ENCODE measurements around the gene CHST2.

CHST2 gene

DNA sequence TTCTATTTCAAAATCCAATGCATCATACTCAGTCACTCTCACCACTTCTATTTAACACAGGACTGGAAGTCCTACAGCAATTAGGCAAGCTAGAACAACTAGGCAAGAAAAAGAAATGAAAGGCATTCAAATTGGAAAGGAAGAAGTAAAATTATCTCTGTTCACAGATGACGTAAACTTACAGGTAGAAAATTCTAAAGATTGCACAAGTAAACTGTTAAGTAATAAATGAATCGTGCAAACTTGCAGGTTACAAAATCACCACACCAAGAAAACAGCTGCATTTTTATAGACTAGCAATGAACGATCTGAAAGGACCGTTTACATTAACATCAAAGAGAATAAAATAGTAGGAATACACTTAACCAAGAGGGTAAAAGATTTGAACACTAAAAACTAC lies 36.2 kb downstream of the CHST2 start:
- no peak overlapping the region for H3K4me3 ChIP-seq (ENCODE audit: low read depth, low read length)
- TF ChIP-seq, protein P1, sequence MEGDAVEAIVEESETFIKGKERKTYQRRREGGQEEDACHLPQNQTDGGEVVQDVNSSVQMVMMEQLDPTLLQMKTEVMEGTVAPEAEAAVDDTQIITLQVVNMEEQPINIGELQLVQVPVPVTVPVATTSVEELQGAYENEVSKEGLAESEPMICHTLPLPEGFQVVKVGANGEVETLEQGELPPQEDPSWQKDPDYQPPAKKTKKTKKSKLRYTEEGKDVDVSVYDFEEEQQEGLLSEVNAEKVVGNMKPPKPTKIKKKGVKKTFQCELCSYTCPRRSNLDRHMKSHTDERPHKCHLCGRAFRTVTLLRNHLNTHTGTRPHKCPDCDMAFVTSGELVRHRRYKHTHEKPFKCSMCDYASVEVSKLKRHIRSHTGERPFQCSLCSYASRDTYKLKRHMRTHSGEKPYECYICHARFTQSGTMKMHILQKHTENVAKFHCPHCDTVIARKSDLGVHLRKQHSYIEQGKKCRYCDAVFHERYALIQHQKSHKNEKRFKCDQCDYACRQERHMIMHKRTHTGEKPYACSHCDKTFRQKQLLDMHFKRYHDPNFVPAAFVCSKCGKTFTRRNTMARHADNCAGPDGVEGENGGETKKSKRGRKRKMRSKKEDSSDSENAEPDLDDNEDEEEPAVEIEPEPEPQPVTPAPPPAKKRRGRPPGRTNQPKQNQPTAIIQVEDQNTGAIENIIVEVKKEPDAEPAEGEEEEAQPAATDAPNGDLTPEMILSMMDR (IDR thresholded peaks at IDR 0.05; ENCODE audit: insufficient read depth, low read depth, low read length, missing control alignments): no peak
- no peak for DNase-seq (ENCODE audit: low read depth)

DNA sequence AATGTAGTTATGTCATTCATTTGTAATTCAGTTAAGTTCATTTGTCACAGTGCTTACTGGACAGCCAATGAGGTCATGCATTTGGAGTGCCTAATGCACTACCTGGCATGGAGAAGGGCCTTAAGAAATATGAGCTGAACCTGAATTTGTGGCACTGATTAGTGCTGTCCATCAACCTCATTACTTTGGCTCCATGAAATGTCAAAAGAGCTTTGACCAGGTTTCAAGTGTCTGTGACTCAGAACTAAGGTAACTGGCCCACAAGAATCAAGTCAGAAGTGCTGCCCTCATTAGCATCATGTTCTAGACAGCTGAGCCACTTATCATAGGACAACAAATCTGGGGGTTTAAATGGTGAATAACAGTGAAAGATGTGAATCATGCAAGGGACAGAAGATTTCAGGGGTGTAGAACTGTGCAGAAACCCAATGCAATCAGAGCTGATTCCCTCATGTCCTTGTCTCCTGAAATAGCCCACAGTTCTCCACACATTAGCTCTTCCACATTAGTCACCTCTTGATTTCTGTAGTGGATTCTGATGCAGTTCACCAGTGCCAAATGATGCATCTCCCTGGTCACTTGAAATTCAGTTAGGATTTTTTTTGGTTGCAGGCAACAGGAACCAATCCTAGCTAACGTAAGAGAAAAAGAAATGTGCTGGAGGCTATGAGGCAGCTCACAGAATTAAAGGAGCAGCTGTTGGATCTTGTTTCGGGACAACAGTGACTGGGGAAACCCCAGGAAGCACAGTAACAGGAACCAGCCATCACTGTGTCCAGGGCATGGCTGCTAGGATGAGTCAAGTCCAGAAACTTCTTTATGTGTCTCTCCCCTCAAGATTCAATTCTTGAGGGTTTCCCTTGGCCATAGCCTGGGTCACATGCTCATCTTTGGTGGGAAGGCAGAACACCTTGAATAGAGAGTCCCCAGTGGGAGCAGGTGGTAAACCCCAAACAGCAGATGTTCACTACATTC lies 38.7 kb downstream of the CHST2 start:
- DNase-seq (ENCODE audit: low read depth): peak; percentile 87
- no peak overlapping the region for H3K4me3 ChIP-seq (ENCODE audit: low read depth, low read length)
- TF ChIP-seq, protein P1 (IDR thresholded peaks at IDR 0.05; ENCODE audit: insufficient read depth, low read depth, low read length, missing control alignments): no peak

DNA sequence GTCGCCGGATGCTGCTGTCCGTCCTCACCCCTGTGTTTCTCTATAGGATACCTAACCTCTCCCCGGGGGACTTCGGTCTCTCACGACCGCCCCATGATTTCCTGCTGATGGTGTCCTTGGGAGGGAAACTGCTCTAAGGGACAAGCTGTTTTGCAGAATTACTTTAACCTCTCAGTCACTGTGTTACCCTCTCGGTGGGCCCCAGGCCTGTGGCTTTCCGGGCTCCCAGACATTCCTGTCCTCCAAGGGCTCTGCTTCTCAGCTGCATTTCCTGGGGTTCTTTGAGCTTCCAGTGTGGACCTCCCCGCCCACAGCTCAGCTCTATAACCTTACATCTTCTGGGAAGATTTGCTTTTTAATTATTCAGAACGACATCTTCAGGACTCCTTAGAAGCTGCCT lies 40.9 kb downstream of the CHST2 start:
- no peak overlapping the region for H3K4me3 ChIP-seq (ENCODE audit: low read depth, low read length)
- no peak for DNase-seq (ENCODE audit: low read depth)
- TF ChIP-seq, protein P1 (IDR thresholded peaks at IDR 0.05; ENCODE audit: insufficient read depth, low read depth, low read length, missing control alignments): no peak

DNA sequence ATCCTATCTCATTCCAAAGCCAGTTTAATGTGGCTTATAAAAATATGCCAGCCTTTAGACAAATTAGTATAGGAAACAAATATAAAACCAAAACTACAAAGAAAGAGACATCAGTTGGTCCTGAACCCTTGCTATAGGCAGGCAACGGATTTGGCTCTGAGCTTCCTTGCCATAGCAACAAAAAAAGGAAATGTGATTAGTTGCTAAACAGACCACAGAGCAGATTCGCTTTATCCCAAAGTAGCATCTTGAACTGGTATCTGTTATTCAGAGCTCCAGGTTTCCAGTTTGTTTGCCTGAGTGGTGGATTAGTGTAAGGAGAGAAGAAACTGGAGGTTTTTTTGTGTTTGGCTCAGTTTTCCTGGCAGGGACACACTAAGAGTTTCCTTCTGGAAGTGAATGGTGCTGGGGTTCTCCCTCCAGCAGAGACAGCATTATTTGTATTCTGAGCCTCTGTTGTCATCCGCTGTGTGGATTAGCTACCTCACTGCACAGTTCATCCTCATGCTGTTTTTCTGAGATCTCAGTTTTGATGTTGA lies 44.1 kb downstream of the CHST2 start:
- no peak for DNase-seq (ENCODE audit: low read depth)
- TF ChIP-seq, protein P1 (IDR thresholded peaks at IDR 0.05; ENCODE audit: insufficient read depth, low read depth, low read length, missing control alignments): no peak
- H3K4me3 ChIP-seq (ENCODE audit: low read depth, low read length): no peak overlapping the region

DNA sequence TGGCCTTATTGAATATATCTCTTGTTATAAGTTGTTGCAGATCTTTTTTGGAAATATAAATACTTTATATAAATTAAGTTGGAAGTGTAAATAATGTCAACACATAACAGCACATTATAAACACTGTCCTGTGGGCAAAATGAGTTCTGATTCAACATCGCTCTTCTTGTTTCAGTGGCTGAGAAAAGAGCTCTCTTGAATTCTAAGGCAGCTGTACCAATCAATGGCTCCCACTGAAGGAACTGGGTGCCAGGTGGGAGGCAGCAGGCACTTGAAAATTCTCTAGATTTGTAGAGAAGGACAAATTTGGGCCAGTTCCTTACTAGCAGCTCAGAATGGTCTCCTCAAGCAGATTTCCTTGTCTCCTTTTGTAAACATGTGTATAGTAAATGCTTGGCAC lies 45.6 kb downstream of the CHST2 start:
- TF ChIP-seq, protein P1 (IDR thresholded peaks at IDR 0.05; ENCODE audit: insufficient read depth, low read depth, low read length, missing control alignments): no peak
- DNase-seq (ENCODE audit: low read depth): peak; percentile 58
- peak overlapping the region; percentile 8; the same call in 1 of the 2 replicates for H3K4me3 ChIP-seq (ENCODE audit: low read depth, low read length)

DNA sequence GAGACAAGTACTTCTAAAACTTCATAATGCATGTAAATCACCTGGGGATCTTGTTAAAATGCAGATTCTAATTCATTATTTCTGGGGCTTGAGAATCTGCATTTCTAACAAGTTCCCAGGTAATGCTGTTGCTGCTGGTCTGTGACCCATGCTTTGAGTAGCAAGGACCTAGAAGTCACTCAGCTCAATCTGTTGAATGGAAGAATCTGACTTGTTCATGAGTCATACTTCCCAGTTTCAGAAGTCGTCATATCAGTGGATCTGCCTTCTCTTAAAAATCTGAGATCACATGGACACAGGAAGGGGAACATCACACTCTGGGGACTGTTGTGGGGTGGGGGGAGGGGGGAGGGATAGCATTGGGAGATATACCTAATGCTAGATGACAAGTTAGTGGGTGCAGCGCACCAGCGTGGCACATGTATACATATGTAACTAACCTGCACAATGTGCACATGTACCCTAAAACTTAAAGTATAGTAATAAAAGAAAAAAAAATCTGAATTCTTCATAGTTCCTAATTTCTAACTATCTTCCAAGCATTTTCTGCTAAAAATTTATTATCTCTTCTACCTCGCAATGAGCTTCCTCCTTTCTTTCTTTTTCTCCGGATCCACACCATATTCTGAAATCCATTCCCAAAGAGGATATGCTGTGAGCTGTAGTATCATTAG lies 46.2 kb downstream of the CHST2 start:
- peak overlapping the region; percentile 8; the same call in 1 of the 2 replicates for H3K4me3 ChIP-seq (ENCODE audit: low read depth, low read length)
- peak; percentile 86 for DNase-seq (ENCODE audit: low read depth)

DNA sequence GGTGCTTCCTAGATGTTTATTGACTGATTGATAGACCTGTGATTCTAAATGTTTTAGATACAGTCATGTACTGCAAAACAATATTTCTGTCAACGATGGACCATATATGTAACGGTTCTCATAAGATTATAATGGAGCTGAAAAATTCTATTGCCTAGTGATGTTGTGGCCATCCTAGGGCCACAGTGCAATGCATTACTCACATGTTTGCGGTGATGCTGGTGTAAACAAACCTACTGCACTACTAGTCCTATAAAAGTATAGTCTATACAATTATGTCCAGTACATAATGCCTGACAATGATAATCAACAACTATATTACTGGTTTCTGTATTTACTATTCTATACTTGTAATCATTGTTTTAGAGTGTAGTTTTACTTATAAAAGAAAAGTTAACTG lies 46.8 kb downstream of the CHST2 start:
- H3K4me3 ChIP-seq (ENCODE audit: low read depth, low read length): no peak overlapping the region
- no peak for DNase-seq (ENCODE audit: low read depth)
- TF ChIP-seq, protein P1 (IDR thresholded peaks at IDR 0.05; ENCODE audit: insufficient read depth, low read depth, low read length, missing control alignments): no peak
